Stimulated activated naive CD8-positive, alpha-beta T cell treated with anti-CD3 and anti-CD28 coated beads, Interleukin-15, Interleukin-2, amounts not matched to agents 100 ng/mL and 50 ng/mL, for 24 hours (primary cell): ENCODE measurements around the gene RPLP2.

ENCODE experiments used
- H3K27ac Mint-ChIP-seq: one replicate; pipeline ENCODE4 v1.8.0; 2021; ENCODE audit warnings: mild to moderate bottlenecking, mixed read lengths
- H3K27me3 Mint-ChIP-seq: one replicate; pipeline ENCODE4 v1.8.0; 2021; ENCODE audit warnings: mixed read lengths
- H3K36me3 Mint-ChIP-seq: one replicate; pipeline ENCODE4 v1.8.0; 2021; ENCODE audit warnings: low read depth, mixed read lengths
- H3K4me1 Mint-ChIP-seq: one replicate; pipeline ENCODE4 v1.8.0; 2021; ENCODE audit warnings: low read depth, mixed read lengths
- H3K4me3 Mint-ChIP-seq: one replicate; pipeline ENCODE4 v1.8.0; 2021; ENCODE audit warnings: mild to moderate bottlenecking, mixed read lengths
- H3K9me3 Mint-ChIP-seq: one replicate; pipeline ENCODE4 v1.8.0; 2021; ENCODE audit warnings: mixed read lengths

RPLP2 gene

DNA sequence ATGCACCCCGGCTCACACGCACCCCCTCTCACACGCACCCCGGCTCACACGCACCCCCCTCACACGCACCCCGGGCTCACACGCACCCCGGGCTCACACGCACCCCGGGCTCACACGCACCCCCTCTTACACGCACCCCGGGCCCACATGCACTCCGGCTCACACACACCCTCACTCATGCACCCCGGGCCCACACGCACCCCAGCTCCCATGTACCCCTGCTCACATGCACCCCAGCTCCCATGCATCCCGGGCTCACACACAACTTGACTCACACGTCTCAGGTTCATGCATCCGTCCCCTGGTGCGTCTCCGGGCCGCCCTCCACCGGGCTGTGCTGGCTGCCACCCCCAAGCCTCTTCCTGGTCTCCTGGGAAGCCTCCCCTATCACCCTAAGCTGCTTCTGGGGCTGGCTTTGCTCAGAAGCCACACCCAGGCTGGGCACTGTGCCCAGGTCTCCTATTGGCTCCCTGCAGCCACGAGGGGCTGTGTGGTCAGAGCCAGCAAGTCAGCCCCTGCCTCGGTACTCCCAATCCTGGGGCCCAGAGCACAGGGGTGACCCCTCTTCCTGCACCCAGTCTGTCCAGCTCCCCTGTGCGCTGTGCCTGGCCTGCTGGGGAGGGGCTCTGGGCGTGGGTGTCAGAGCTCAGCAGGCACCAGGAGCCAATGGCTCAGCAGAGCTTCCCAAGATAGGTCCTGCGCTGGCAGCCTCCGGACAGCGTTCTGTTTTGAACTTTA lies 49.8 kb downstream of the RPLP2 start:
- Mint-ChIP-seq H3K4me1 (peaks cover 3% of the 10 kb centered on the region), H3K27me3 (no peaks in the 10 kb centered on the region), H3K27ac (no peak overlapping the region), H3K9me3 (no peaks in the 10 kb centered on the region), H3K4me3 (no peak overlapping the region), H3K36me3 (no peaks in the 10 kb centered on the region)

DNA sequence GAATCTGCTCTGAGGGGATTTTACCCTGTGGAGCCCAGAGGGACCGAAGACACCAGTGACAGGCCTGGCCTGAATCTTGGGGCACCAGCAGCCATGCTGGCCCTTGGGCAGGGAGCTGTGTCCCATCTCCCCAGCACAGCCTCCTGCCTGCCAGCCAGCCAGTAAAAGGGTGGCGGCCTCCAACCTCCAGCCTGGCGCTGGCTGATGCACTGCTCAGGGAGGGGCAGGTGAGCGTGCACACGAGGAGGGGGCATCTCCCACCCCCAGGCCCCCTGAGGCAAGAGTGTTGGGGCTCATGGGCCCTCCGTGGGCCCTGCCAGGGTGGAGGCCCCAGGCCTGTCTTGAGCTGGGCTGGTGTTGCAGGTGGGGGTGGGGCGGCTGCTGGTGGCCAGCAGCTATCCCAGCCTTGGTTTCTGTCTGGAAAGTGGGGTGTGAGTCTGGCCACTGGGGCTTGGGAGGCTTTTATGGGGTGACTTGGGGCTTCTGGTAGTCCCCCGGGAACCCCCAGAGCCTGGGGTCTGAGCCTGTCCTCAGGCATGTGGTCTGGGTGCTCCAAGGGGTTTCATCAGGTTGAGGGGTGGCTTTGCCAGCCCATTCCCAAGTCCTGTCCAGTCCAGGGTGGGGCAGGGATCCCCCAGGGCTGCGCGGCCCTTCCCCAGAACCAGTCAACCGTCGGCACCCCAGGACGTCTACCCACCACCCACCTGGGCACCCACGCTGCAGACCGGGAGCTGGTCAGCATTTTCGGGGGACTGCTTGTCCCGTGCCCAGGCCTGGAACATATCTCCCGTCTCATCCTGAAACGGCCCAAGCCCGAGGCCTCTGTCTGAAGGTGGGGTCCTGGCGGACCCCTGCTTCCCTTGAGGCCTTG lies 50.7 kb downstream of the RPLP2 start:
- H3K27ac Mint-ChIP-seq: no peak overlapping the region
- no peak overlapping the region for H3K4me3 Mint-ChIP-seq
- peaks cover 3% of the 10 kb centered on the region for H3K4me1 Mint-ChIP-seq
- H3K9me3 Mint-ChIP-seq: no peaks in the 10 kb centered on the region
- no peaks in the 10 kb centered on the region for H3K36me3 Mint-ChIP-seq
- no peaks in the 10 kb centered on the region for H3K27me3 Mint-ChIP-seq

- no peak overlapping the region for H3K4me3 Mint-ChIP-seq
- peaks cover 3% of the 10 kb centered on the region for H3K4me1 Mint-ChIP-seq
- no peaks in the 10 kb centered on the region for H3K9me3 Mint-ChIP-seq
- no peak overlapping the region for H3K27ac Mint-ChIP-seq
- H3K36me3 Mint-ChIP-seq: no peaks in the 10 kb centered on the region
- no peaks in the 10 kb centered on the region for H3K27me3 Mint-ChIP-seq
Measured at GRCh38 chr11:861105-861479, 51.3 kb downstream of the RPLP2 start.

DNA sequence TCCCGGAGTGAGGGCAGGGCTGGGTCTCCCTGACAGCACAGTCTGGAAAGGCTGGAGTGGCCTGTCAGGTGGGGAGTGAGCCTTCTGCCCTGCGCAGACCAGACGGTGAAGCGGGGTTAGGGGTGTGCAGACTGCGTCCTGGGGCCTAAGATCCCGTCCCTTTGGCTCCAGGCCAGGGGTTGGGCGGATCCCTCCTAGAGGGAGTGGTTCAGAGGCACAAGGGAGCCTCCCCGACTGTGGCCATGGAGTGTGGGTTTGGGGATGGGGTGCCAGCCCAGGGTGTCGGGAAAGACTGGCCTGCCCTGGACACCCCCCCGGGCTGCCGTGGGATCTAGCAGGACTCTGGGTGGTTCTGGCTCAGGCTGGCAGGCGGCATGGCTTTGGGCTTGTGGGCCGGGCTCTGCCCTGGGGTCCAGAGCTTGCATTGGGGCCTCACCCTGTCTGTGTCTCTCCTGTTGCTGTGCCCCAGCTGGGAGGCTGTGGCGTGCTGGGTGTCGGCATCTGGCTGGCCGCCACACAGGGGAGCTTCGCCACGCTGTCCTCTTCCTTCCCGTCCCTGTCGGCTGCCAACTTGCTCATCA lies 52.4 kb downstream of the RPLP2 start:
- H3K9me3 Mint-ChIP-seq: no peaks in the 10 kb centered on the region
- no peaks in the 10 kb centered on the region for H3K4me1 Mint-ChIP-seq
- no peak overlapping the region for H3K4me3 Mint-ChIP-seq
- H3K36me3 Mint-ChIP-seq: no peaks in the 10 kb centered on the region
- no peak overlapping the region for H3K27ac Mint-ChIP-seq
- no peaks in the 10 kb centered on the region for H3K27me3 Mint-ChIP-seq
